ENCODE data around the gene CDH4.

CDH4 gene

GRCh38 chr20:61303217-61303616 lies 51.2 kb downstream of the CDH4 start:
- no peak for DNase-seq

- DNase-seq: no peak
Measured at GRCh38 chr20:61303675-61304074, 51.6 kb downstream of the CDH4 start.

GRCh38 chr20:61304750-61305149 lies 52.7 kb downstream of the CDH4 start:
- no peak for DNase-seq

- no peak for DNase-seq
Measured at GRCh38 chr20:61306937-61307475, 54.9 kb downstream of the CDH4 start.

GRCh38 chr20:61307686-61308476 lies 55.8 kb downstream of the CDH4 start:
- DNase-seq: no peak

- no peak for DNase-seq
Measured at GRCh38 chr20:61308477-61308774, 56.4 kb downstream of the CDH4 start.

GRCh38 chr20:61310954-61311353 lies 58.9 kb downstream of the CDH4 start:
- DNase-seq: no peak

GRCh38 chr20:61311656-61312387 lies 59.8 kb downstream of the CDH4 start:
- DNase-seq: no peak

- DNase-seq: no peak
Measured at GRCh38 chr20:61312925-61313324, 60.9 kb downstream of the CDH4 start.

- DNase-seq: no peak
Measured at GRCh38 chr20:61313396-61313795, 61.3 kb downstream of the CDH4 start.

- DNase-seq: no peak
Measured at GRCh38 chr20:61314326-61315010, 62.4 kb downstream of the CDH4 start.

- no peak for DNase-seq
Measured at GRCh38 chr20:61315319-61315718, 63.3 kb downstream of the CDH4 start.

- no peak for DNase-seq
Measured at GRCh38 chr20:61316346-61316745, 64.3 kb downstream of the CDH4 start.

GRCh38 chr20:61317966-61318530 lies 66.0 kb downstream of the CDH4 start:
- DNase-seq: no peak

- DNase-seq: no peak
Measured at GRCh38 chr20:61320691-61321425, 68.8 kb downstream of the CDH4 start.

GRCh38 chr20:61321481-61321880 lies 69.4 kb downstream of the CDH4 start:
- DNase-seq: no peak

GRCh38 chr20:61322151-61322865 lies 70.2 kb downstream of the CDH4 start:
- DNase-seq: no peak

GRCh38 chr20:61324906-61325305 lies 72.8 kb downstream of the CDH4 start:
- DNase-seq: no peak

GRCh38 chr20:61325718-61326117 lies 73.7 kb downstream of the CDH4 start:
- no peak for DNase-seq

GRCh38 chr20:61328911-61329558 lies 77.0 kb downstream of the CDH4 start:
- DNase-seq: no peak

GRCh38 chr20:61330441-61330840 lies 78.4 kb downstream of the CDH4 start:
- DNase-seq: no peak

All from effector CD8-positive, alpha-beta T cell (primary cell).